Measurements from ENCODE around the gene PDPK1.

The PDPK1 gene

GRCh38 chr16:2537451-2538379 lies at the start of gene PDPK1:
TSS of gene PDPK1 (plus strand) at chr16:2538021. CDS start at chr16:2538113, 92 bp downstream.
- DNase-seq, result peak; percentile 53

GRCh38 chr16:2489581-2489980 lies 48.2 kb upstream of the PDPK1 start:
- DNase-seq, result no peak

- no peak for DNase-seq
Observed at GRCh38 chr16:2490190-2491105, 47.4 kb upstream of the PDPK1 start.

- no peak for DNase-seq
Observed at GRCh38 chr16:2492292-2492691, 45.5 kb upstream of the PDPK1 start.

- no peak for DNase-seq
Observed at GRCh38 chr16:2493605-2494004, 44.2 kb upstream of the PDPK1 start.

GRCh38 chr16:2494616-2495015 lies 43.2 kb upstream of the PDPK1 start:
- no peak for DNase-seq

- DNase-seq, result no peak
Observed at GRCh38 chr16:2495041-2495440, 42.8 kb upstream of the PDPK1 start.

GRCh38 chr16:2496223-2497115 lies 41.4 kb upstream of the PDPK1 start:
- DNase-seq, result no peak

GRCh38 chr16:2497116-2497630 lies 40.6 kb upstream of the PDPK1 start:
- DNase-seq, result no peak

- DNase-seq, result no peak
Observed at GRCh38 chr16:2497695-2498484, 39.9 kb upstream of the PDPK1 start.

GRCh38 chr16:2498531-2499253 lies 39.1 kb upstream of the PDPK1 start:
- no peak for DNase-seq

- DNase-seq, result no peak
Observed at GRCh38 chr16:2499454-2499853, 38.4 kb upstream of the PDPK1 start.

GRCh38 chr16:2499890-2500429 lies 37.9 kb upstream of the PDPK1 start:
- no peak for DNase-seq

- DNase-seq, result no peak
Observed at GRCh38 chr16:2500430-2500917, 37.3 kb upstream of the PDPK1 start.

GRCh38 chr16:2500918-2501750 lies 36.7 kb upstream of the PDPK1 start:
- no peak for DNase-seq

GRCh38 chr16:2501946-2502895 lies 35.6 kb upstream of the PDPK1 start:
- DNase-seq, result no peak

GRCh38 chr16:2505695-2506094 lies 32.1 kb upstream of the PDPK1 start:
- DNase-seq, result no peak

- DNase-seq, result no peak
Observed at GRCh38 chr16:2507052-2507659, 30.7 kb upstream of the PDPK1 start.

All from NCI-H2081 treated with DMSO at 0.1 percent for 48 hours (cell line).